Cardiac muscle cell (in vitro differentiated cells and primary cell): ENCODE measurements around the gene DST. TPM values are rescaled to one million over a fixed set of nuclear protein-coding genes. Genes with fewer than 3 reads are reported as not detected.

Source experiments
- DNase-seq, 2 donors: peaks; one replicate each; pipeline versions ENCODE4 v3.0.0 to v3.0.0-alpha.2; 2010 to 2017; ENCODE audit warnings: low read depth in 1 of 2, low spot score in 1 of 2
- H3K27ac ChIP-seq: fragments of 200-600 bp; sonication (generic); 2 replicates; pipeline ENCODE4 v1.5.1; 2016
- H3K27me3 ChIP-seq: fragments of 200-600 bp; sonication (generic); 2 replicates; pipeline ENCODE4 v1.6.0; 2016; ENCODE audit warnings: control low read depth
- H3K36me3 ChIP-seq: fragments of 200-600 bp; sonication (generic); 2 replicates; pipeline ENCODE4 v1.5.1; 2016; ENCODE audit warnings: control low read depth
- H3K4me1 ChIP-seq: fragments of 200-600 bp; sonication (generic); 2 replicates; pipeline ENCODE4 v1.8.1; 2017; ENCODE audit warnings: low read depth, mild to moderate bottlenecking, mixed run types
- H3K4me3 ChIP-seq: fragments of 200-600 bp; sonication (generic); 2 replicates; pipeline ENCODE4 v1.5.1; 2016; ENCODE audit warnings: mild to moderate bottlenecking
- H3K9me3 ChIP-seq: fragments of 200-600 bp; sonication (generic); 2 replicates; pipeline ENCODE4 v1.5.1; 2017; ENCODE audit warnings: low read depth, mild to moderate bottlenecking, control low read depth
- CTCF ChIP-seq: IDR thresholded peaks from 2 replicates; pipeline ENCODE4 v1.5.1; 2012; ENCODE audit warnings: low read depth, mild to moderate bottlenecking, low read length
- polyA plus RNA-seq: library from polyadenylated mRNA; unstranded; fragments of >200 nt; fragmentation: Nextera tagmentation; extraction: Ambion mirVana; gene quantifications from 2 replicates; pipeline ENCODE4 v1.2.1, GENCODE V29; 2016
- total RNA-seq: library from RNA; depleted of rRNA; stranded (reverse); fragments of >200 nt; gene quantifications from 2 replicates; pipeline ENCODE4 v1.2.3, GENCODE V29; 2016

Gene DST
- total and polyA plus RNA-seq, 2 experiments from 2014 or later, result 31.7 to 82.1 TPM

GRCh38 chr6:56685102-56685733, 42.5 kb upstream of the DST start:
- no peak for DNase-seq
- Histone ChIP-seq H3K36me3 (no peaks in the 10 kb centered on the region), H3K4me3 (no peak overlapping the region), H3K9me3 (no peaks in the 10 kb centered on the region), H3K27ac (no peak overlapping the region), H3K4me1 (no peaks in the 10 kb centered on the region), H3K27me3 (no peaks in the 10 kb centered on the region)
- TF ChIP-seq CTCF, result no peak

GRCh38 chr6:56684342-56685101, 41.8 kb upstream of the DST start:
- no peak for TF ChIP-seq CTCF
- no peaks in the 10 kb centered on the region for H3K9me3 ChIP-seq
- no peaks in the 10 kb centered on the region for H3K36me3 ChIP-seq
- H3K27me3 ChIP-seq, result no peaks in the 10 kb centered on the region
- no peaks in the 10 kb centered on the region for H3K4me1 ChIP-seq
- no peak for DNase-seq
- no peak overlapping the region for H3K4me3 ChIP-seq
- H3K27ac ChIP-seq, result no peak overlapping the region

DNA sequence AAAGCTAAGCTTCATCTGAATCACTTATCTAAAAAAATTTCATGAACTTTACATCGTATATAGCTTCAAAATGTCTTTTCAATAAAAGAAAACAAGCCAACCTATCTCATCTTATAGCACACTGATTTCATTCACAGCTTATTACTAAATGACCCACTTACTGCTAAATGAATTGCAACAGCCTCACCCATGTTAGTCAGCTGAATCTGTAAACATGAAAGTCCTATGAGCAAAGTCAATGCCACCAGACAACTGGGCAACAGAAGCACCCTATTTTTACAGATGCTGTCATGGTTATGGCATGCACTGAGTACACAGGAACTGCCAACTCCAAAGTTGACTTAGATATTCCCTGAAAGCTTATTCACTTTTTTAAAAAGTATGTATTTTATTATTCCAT, 41.2 kb upstream of the DST start:
- no peak for TF ChIP-seq CTCF
- peak in 1 of 2 donors; percentile 72 for DNase-seq
- Histone ChIP-seq H3K27ac (no peak overlapping the region), H3K9me3 (no peaks in the 10 kb centered on the region), H3K27me3 (no peaks in the 10 kb centered on the region), H3K36me3 (no peaks in the 10 kb centered on the region), H3K4me3 (no peak overlapping the region), H3K4me1 (no peaks in the 10 kb centered on the region)

DNA sequence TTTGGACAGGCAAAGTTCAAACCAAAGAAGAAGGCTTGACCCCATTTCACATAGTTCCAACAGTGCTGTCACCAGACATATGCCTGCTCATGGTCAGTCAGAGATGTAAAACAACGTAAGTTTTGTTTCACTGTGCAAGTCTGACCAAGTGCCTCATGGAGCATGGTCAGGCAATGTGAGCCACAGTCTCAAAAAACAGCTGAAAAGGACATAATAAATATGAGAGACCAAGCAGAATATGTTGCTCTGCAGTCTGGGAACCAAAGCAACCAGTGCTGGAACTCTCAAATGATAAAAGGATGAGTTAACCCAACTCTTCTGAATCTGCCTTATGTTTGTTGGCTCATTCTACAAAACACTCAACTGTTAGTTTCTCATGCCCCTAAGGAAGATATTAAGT, 39.9 kb upstream of the DST start:
- DNase-seq, result no peak

GRCh38 chr6:56677559-56677958, 34.9 kb upstream of the DST start:
- H3K36me3 ChIP-seq, result no peaks in the 10 kb centered on the region
- no peaks in the 10 kb centered on the region for H3K27me3 ChIP-seq
- H3K4me3 ChIP-seq, result no peak overlapping the region
- H3K4me1 ChIP-seq, result peaks cover 9% of the 10 kb centered on the region
- no peak overlapping the region for H3K27ac ChIP-seq
- DNase-seq, result peak in 1 of 2 donors; percentile 34
- no peak for TF ChIP-seq CTCF
- no peaks in the 10 kb centered on the region for H3K9me3 ChIP-seq

More for the DNA sequence above, 39.9 kb upstream of the DST start:
- Histone ChIP-seq H3K27me3 (no peaks in the 10 kb centered on the region), H3K4me1 (no peaks in the 10 kb centered on the region), H3K27ac (no peak overlapping the region), H3K36me3 (no peaks in the 10 kb centered on the region), H3K9me3 (no peaks in the 10 kb centered on the region), H3K4me3 (no peak overlapping the region)
- no peak for TF ChIP-seq CTCF
